ENCODE results near the gene SBF2. TPM values are rescaled to one million over a fixed set of nuclear protein-coding genes. Genes with fewer than 3 reads are reported as not detected.

The SBF2 gene
- total and polyA plus RNA-seq, 9 of the 15 experiments (the other 6 are each of a cell fraction or from before 2014, with no cell fraction given): 0.80 to 9.5 (median 5.0) TPM

DNA sequence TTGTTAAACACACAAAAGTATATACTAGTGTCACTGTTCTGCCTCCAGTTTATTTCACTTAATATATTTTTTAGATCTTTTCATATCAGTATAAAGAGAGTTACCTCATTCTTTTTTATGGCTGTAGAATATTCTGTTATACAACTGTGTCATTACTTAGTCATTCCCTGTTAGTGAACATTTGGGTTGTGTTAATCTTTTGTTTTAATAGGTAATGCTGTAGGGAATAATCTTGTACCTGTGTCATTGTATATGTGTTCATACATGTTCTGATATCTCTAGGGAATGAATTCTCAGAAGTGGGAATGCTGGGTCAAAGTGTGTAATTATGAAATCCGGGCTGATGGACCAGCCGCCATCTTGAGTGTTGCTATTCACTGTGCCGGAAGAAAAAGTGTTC lies 558.8 kb downstream of the SBF2 start:
- Histone ChIP-seq H3K27ac (ENCODE audit: extremely low read depth, low read depth, low read length) (no peak overlapping the region), H2AFZ (ENCODE audit: low read depth, low read length) (no peak overlapping the region), H3K27me3 (ENCODE audit: control insufficient read depth in 2 of 2, insufficient read depth in 2 of 2, low read length in 2 of 2) (no peaks in the 10 kb centered on the region), H3K4me1 (replicated peaks in 1 of 2; ENCODE audit: control insufficient read depth in 2 of 2, insufficient read depth in 2 of 2, low read length in 2 of 2) (no peaks in the 10 kb centered on the region), H3K9me3 (replicated peaks; ENCODE audit: control insufficient read depth, insufficient read depth, low read depth, low read length) (peaks cover 7% of the 10 kb centered on the region), H3K4me2 (ENCODE audit: insufficient read depth, low read length) (no peak overlapping the region), H3K79me2 (ENCODE audit: control insufficient read depth, insufficient read depth, low read length) (no peaks in the 10 kb centered on the region), H3K9me1 (ENCODE audit: control insufficient read depth, insufficient read depth, low read length) (no peaks in the 10 kb centered on the region), H3K9ac (ENCODE audit: insufficient read depth in 1 of 2, low read depth in 2 of 2, low read length in 2 of 2) (no peak overlapping the region), H4K20me1 (replicated peaks; ENCODE audit: control insufficient read depth, insufficient read depth, low read length) (no peaks in the 10 kb centered on the region), H3K4me3 (no peak overlapping the region), H3K36me3 (ENCODE audit: control insufficient read depth, insufficient read depth, low read length) (no peaks in the 10 kb centered on the region)
- 72% methylated on average over 3 of the region's 3 CpGs for WGBS (ENCODE audit: insufficient coverage, low coverage, missing lambda C conversion rate)
- CTCF ChIA-PET (ENCODE audit: low intra/inter-chr PET ratio): no interaction called here
- DNase-seq (ENCODE audit: extremely low read depth in 1 of 4, low spot score in 3 of 4): no peak
- no peak for FAIRE-seq
- intact Hi-C loops (cut with micrococcal nuclease) (no loop called here), in situ Hi-C loops (cut with MboI) (no loop called here)
- no peak for ATAC-seq
- no TSS peak for BruUV-seq (replicated peaks)
- POLR2A ChIA-PET: interaction anchor here (0.6 kb wide), 1 partner anchor 15 kb away, joined by 3 read pairs; no protein-coding TSS in a partner anchor
- no peak for TF ChIP-seq SMAD2 (IDR thresholded peaks at IDR 0.05; ENCODE audit: low read depth, low read length)
- no peak for TF ChIP-seq ZNF408 (CRISPR knock-in tag; IDR thresholded peaks at IDR 0.05; ENCODE audit: low read depth)
- TF ChIP-seq, protein P1, sequence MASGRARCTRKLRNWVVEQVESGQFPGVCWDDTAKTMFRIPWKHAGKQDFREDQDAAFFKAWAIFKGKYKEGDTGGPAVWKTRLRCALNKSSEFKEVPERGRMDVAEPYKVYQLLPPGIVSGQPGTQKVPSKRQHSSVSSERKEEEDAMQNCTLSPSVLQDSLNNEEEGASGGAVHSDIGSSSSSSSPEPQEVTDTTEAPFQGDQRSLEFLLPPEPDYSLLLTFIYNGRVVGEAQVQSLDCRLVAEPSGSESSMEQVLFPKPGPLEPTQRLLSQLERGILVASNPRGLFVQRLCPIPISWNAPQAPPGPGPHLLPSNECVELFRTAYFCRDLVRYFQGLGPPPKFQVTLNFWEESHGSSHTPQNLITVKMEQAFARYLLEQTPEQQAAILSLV (tag; IDR thresholded peaks at IDR 0.05): no peak
- TF ChIP-seq ZFP30 (CRISPR knock-in tag; IDR thresholded peaks at IDR 0.05; ENCODE audit: borderline replicate concordance): no peak
- no peak for TF ChIP-seq RBM39 (optimal IDR thresholded peaks at IDR 0.05; ENCODE audit: low read depth, low read length)
- TF ChIP-seq MEF2A (IDR thresholded peaks at IDR 0.05; ENCODE audit: control insufficient read depth, low read depth, low read length): no peak
- TF ChIP-seq NR2C2 (CRISPR knock-in tag; IDR thresholded peaks at IDR 0.05): no peak
- no peak for TF ChIP-seq NR2C2 (tag; IDR thresholded peaks at IDR 0.05)
- TF ChIP-seq DDX20 (tag; IDR thresholded peaks at IDR 0.05; ENCODE audit: low read depth): no peak
- TF ChIP-seq XRCC3 (IDR thresholded peaks at IDR 0.05): no peak
